HFFc6 (cell line): ENCODE measurements around the gene MAGEA9. TPM values are rescaled to one million over a fixed set of nuclear protein-coding genes. Genes with fewer than 3 reads are reported as not detected.
"Not testable (repeated sequence)": the region's sequence is repeated elsewhere in the genome, so short reads cannot be mapped to it uniquely, and the experiment has no call there.

Experiments used
- DNase-seq: peaks from one replicate; pipeline ENCODE4 v3.0.0-alpha.2; 2018
- H3K27ac Mint-ChIP-seq: 2 replicates; pipeline ENCODE4 v1.8.0; 2020; ENCODE audit warnings: mild to moderate bottlenecking, mixed read lengths
- H3K27me3 Mint-ChIP-seq: 2 replicates; pipeline ENCODE4 v1.8.0; 2021; ENCODE audit warnings: mild to moderate bottlenecking, moderate library complexity, mixed read lengths; ENCODE audit not compliant: insufficient read depth
- H3K36me3 Mint-ChIP-seq: 2 replicates; pipeline ENCODE4 v1.8.0; 2021; ENCODE audit warnings: low read depth, mixed read lengths
- H3K4me1 Mint-ChIP-seq: 2 replicates; pipeline ENCODE4 v1.8.0; 2020; ENCODE audit warnings: low read depth, mixed read lengths
- H3K4me3 Mint-ChIP-seq: 2 replicates; pipeline ENCODE4 v1.8.0; 2020; ENCODE audit warnings: mild to moderate bottlenecking, moderate library complexity, mixed read lengths
- H3K9me3 Mint-ChIP-seq: 2 replicates; pipeline ENCODE4 v1.8.0; 2020; ENCODE audit warnings: mild to moderate bottlenecking, mixed read lengths
- CTCF ChIP-seq: fragments of 200-600 bp; sonication (generic); IDR thresholded peaks from 2 replicates; pipeline ENCODE4 v1.5.0; 2021; ENCODE audit warnings: antibody characterized with exemption, mild to moderate bottlenecking
- long read RNA-seq: library from polyadenylated mRNA; unstranded; transcript quantifications from one replicate; pipeline ENCODE4 v2.0.0, GENCODE V29; 2019
- total RNA-seq, 6 experiments: library from RNA; stranded (reverse); fragmentation: NEBNext Ultra II Directional; extraction: Animal tissue kit (Norgen Biotek cat#: 25700); gene quantifications; 2 replicates in 1 of 6; 3 replicates in 5 of 6; pipeline ENCODE4 v1.2.3, GENCODE V29; 2021

The MAGEA9 gene, protein sequence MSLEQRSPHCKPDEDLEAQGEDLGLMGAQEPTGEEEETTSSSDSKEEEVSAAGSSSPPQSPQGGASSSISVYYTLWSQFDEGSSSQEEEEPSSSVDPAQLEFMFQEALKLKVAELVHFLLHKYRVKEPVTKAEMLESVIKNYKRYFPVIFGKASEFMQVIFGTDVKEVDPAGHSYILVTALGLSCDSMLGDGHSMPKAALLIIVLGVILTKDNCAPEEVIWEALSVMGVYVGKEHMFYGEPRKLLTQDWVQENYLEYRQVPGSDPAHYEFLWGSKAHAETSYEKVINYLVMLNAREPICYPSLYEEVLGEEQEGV
- not detected for total RNA-seq
- long read RNA-seq = 0 reads

DNA sequence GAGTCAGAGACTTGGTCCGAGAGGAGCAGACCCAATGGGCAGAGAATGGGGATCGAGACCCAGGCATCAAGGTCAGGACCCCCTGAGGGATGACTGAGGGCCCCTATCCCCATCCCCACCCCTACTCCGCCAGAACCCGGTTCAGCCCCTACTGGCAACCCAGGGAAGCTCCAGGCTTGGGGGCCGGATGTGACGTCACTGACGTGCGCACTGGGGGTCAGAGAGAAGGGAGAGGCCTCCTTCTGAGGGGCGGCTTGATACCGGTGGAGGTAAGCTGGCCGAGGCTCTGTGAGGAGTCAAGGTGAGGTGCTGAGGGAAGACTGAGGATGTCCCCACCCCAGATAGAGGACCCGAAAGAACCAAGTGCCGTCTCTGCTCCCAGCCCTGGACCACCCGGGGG lies at the start of gene MAGEA9:
Gene MAGEA9, plus strand, starts transcription at position 204 of the 400 bp plus-strand sequence. CDS start 4,281 bp downstream, outside the sequence.
- H3K4me1 Mint-ChIP-seq, H3K4me3 Mint-ChIP-seq, H3K27me3 Mint-ChIP-seq, H3K9me3 Mint-ChIP-seq, H3K36me3 Mint-ChIP-seq, H3K27ac Mint-ChIP-seq, DNase-seq: not testable (repeated sequence)

- H3K9me3 Mint-ChIP-seq, DNase-seq, H3K27ac Mint-ChIP-seq, H3K4me3 Mint-ChIP-seq, H3K27me3 Mint-ChIP-seq, H3K36me3 Mint-ChIP-seq, H3K4me1 Mint-ChIP-seq: not testable (repeated sequence)
Measured at GRCh38 chrX:149742269-149742668, 39.5 kb upstream of the MAGEA9 start.

DNA sequence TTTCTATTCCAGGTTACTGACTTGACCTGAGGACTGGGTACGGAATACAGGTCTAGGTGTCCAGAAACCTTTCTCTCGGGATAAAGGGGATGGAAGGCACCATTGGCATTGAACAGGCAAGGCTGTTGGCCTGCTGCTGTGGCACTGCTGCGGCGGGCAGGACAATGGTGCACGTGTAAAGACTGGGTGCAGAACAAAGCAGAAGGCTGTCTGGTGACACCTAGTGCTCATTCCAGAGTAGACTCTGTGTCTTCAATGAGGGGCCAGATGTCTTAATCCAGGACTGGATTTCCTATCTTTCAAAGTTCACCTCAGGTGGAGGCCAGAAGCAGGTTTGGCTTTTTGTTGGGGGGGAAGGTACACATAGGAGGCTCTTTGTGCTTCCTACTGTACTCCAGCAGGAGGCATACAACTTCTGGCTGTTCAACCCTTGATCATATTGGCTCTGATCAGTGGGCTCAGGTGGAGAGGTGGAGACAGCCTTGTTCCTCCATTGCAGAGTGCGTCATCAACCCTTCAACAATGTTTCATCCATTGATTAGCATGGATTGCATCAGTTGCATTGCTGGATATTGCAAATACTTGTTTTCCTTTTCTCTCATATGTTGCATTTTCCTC lies 35.2 kb upstream of the MAGEA9 start:
- not testable (repeated sequence) for H3K36me3 Mint-ChIP-seq, H3K9me3 Mint-ChIP-seq, DNase-seq, H3K4me1 Mint-ChIP-seq, H3K27me3 Mint-ChIP-seq, H3K4me3 Mint-ChIP-seq, H3K27ac Mint-ChIP-seq

DNA sequence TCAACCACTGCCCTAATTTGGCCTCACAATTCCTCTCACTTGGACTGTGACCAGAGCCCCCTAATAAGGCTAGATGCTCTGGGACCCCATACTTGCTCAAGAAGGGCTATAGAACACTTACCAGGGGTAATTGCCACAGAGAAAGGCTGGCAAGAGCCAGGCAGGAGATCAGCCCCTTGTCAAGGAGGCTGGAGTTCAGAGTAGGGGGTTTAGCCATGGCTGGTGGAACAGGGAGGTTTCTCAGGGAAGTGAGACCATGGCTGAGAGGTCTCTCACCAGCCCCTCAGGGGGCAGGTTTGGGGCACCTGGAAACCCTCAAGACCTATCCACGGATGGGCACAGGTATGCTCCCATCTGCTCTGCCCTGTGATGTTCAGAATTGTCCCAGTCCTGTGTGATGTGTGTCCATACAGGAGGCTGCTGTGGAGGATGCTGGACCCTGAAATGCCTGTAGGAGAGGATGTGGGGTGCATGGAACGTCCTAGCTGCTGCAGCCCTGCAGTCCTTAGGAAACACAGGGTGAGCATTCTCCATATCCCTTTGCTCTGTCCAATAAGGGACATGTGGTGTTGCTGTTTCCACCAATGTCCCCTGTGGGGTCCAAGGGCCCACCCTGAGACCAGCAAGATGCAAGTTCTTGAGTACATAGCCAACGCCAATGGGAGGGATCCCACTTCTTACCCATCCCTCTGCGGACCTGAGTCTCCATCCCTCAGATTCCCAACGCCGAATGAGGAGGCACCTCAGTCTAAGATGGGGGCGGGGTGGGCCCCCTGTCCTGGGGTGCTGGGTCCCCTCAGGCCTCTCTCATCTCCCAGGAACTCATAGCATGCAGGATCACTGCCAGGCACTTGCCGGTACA lies 24.3 kb upstream of the MAGEA9 start:
- H3K9me3 Mint-ChIP-seq = no peaks in the 10 kb centered on the region
- TF ChIP-seq CTCF = no peak
- no peak for DNase-seq
- peaks cover 4% of the 10 kb centered on the region for H3K27me3 Mint-ChIP-seq
- no peaks in the 10 kb centered on the region for H3K4me1 Mint-ChIP-seq
- no peak overlapping the region for H3K27ac Mint-ChIP-seq
- no peak overlapping the region for H3K4me3 Mint-ChIP-seq
- H3K36me3 Mint-ChIP-seq = no peaks in the 10 kb centered on the region

GRCh38 chrX:149758068-149758714 lies 23.5 kb upstream of the MAGEA9 start:
- H3K4me1 Mint-ChIP-seq = no peaks in the 10 kb centered on the region
- no peaks in the 10 kb centered on the region for H3K9me3 Mint-ChIP-seq
- H3K36me3 Mint-ChIP-seq = no peaks in the 10 kb centered on the region
- no peak for TF ChIP-seq CTCF
- H3K4me3 Mint-ChIP-seq = no peak overlapping the region
- H3K27ac Mint-ChIP-seq = no peak overlapping the region
- peaks cover 4% of the 10 kb centered on the region for H3K27me3 Mint-ChIP-seq
- DNase-seq = no peak

- H3K4me1 Mint-ChIP-seq, H3K9me3 Mint-ChIP-seq, H3K36me3 Mint-ChIP-seq, DNase-seq, H3K27ac Mint-ChIP-seq, H3K4me3 Mint-ChIP-seq, H3K27me3 Mint-ChIP-seq: not testable (repeated sequence)
Measured at GRCh38 chrX:149758715-149759078, 23.0 kb upstream of the MAGEA9 start.

- DNase-seq = no peak
- H3K27me3 Mint-ChIP-seq = peaks cover 4% of the 10 kb centered on the region
- H3K4me3 Mint-ChIP-seq = no peak overlapping the region
- no peaks in the 10 kb centered on the region for H3K9me3 Mint-ChIP-seq
- TF ChIP-seq CTCF = no peak
- H3K27ac Mint-ChIP-seq = no peak overlapping the region
- no peaks in the 10 kb centered on the region for H3K36me3 Mint-ChIP-seq
- no peaks in the 10 kb centered on the region for H3K4me1 Mint-ChIP-seq
Measured at GRCh38 chrX:149759824-149760223, 21.9 kb upstream of the MAGEA9 start.
